ENCODE results near the gene PIR. TPM values are rescaled to one million over a fixed set of nuclear protein-coding genes. Genes with fewer than 3 reads are reported as not detected.

Gene PIR
- total RNA-seq, 1 experiment from 2014 or later = 19.7 TPM

GRCh38 chrX:15416133-15416993 lies 76.8 kb downstream of the PIR start:
- Histone ChIP-seq H3K27ac (ENCODE audit: low read length) (no peak overlapping the region), H3K9me3 (ENCODE audit: control insufficient read depth, insufficient read depth, low read depth, low read length) (no peaks in the 10 kb centered on the region), H3K4me3 (ENCODE audit: low read depth in 2 of 2, low read length in 2 of 2) (no peak overlapping the region), H3K4me1 (ENCODE audit: control insufficient read depth, insufficient read depth, low read length) (no peaks in the 10 kb centered on the region), H3K27me3 (ENCODE audit: control insufficient read depth, insufficient read depth, low read length) (no peaks in the 10 kb centered on the region), H3K36me3 (ENCODE audit: control insufficient read depth, insufficient read depth, low read length) (no peaks in the 10 kb centered on the region)
- ATAC-seq (no peak), DNase-seq (ENCODE audit: low read depth, low spot score) (no peak)
- intact Hi-C loops (cut with micrococcal nuclease; ENCODE audit: unreplicated experiment) (no loop called here), in situ Hi-C loops (cut with HindIII; ENCODE audit: low pct_unique_long_range_greater_than_20kb, low sequenced_read_pairs) (no loop called here)
- TF ChIP-seq REST (IDR thresholded peaks at IDR 0.05; ENCODE audit: insufficient read depth in 1 of 2, low read depth in 2 of 2, low read length in 1 of 2) (no peak), SIN3A (IDR thresholded peaks at IDR 0.05; ENCODE audit: borderline replicate concordance, insufficient read depth, low read depth, low read length) (no peak), TCF7L2 (IDR thresholded peaks at IDR 0.05; ENCODE audit: low read depth, low read length) (no peak), CTCF (IDR thresholded peaks at IDR 0.05) (no peak), POLR2AphosphoS5 (IDR thresholded peaks at IDR 0.05; ENCODE audit: low read depth, low read length) (no peak)
- BruUV-seq (replicated peaks) = no TSS peak
- ChIA-PET CTCF (no interaction called here), POLR2A (no interaction called here)

- ChIA-PET CTCF (no interaction called here), POLR2A (no interaction called here)
- Histone ChIP-seq H3K27me3 (ENCODE audit: control insufficient read depth, insufficient read depth, low read length) (no peaks in the 10 kb centered on the region), H3K36me3 (ENCODE audit: control insufficient read depth, insufficient read depth, low read length) (no peaks in the 10 kb centered on the region), H3K9me3 (ENCODE audit: control insufficient read depth, insufficient read depth, low read depth, low read length) (no peaks in the 10 kb centered on the region), H3K4me1 (ENCODE audit: control insufficient read depth, insufficient read depth, low read length) (no peaks in the 10 kb centered on the region), H3K4me3 (ENCODE audit: low read depth in 2 of 2, low read length in 2 of 2) (no peak overlapping the region), H3K27ac (ENCODE audit: low read length) (no peak overlapping the region)
- no peak for ATAC-seq
- DNase-seq (ENCODE audit: low read depth, low spot score) = no peak
- no TSS peak for BruUV-seq (replicated peaks)
- intact Hi-C loops (cut with micrococcal nuclease; ENCODE audit: unreplicated experiment) (no loop called here), in situ Hi-C loops (cut with HindIII; ENCODE audit: low pct_unique_long_range_greater_than_20kb, low sequenced_read_pairs) (no loop called here)
- TF ChIP-seq SIN3A (IDR thresholded peaks at IDR 0.05; ENCODE audit: borderline replicate concordance, insufficient read depth, low read depth, low read length) (no peak), POLR2AphosphoS5 (IDR thresholded peaks at IDR 0.05; ENCODE audit: low read depth, low read length) (no peak), TCF7L2 (IDR thresholded peaks at IDR 0.05; ENCODE audit: low read depth, low read length) (no peak), REST (IDR thresholded peaks at IDR 0.05; ENCODE audit: insufficient read depth in 1 of 2, low read depth in 2 of 2, low read length in 1 of 2) (no peak), CTCF (IDR thresholded peaks at IDR 0.05) (no peak)
Measured at GRCh38 chrX:15413101-15413500, 80.0 kb downstream of the PIR start.

Data from Panc1 (cell line).